ENCODE measurements around the gene NIT2.

NIT2 gene, protein sequence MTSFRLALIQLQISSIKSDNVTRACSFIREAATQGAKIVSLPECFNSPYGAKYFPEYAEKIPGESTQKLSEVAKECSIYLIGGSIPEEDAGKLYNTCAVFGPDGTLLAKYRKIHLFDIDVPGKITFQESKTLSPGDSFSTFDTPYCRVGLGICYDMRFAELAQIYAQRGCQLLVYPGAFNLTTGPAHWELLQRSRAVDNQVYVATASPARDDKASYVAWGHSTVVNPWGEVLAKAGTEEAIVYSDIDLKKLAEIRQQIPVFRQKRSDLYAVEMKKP

DNA sequence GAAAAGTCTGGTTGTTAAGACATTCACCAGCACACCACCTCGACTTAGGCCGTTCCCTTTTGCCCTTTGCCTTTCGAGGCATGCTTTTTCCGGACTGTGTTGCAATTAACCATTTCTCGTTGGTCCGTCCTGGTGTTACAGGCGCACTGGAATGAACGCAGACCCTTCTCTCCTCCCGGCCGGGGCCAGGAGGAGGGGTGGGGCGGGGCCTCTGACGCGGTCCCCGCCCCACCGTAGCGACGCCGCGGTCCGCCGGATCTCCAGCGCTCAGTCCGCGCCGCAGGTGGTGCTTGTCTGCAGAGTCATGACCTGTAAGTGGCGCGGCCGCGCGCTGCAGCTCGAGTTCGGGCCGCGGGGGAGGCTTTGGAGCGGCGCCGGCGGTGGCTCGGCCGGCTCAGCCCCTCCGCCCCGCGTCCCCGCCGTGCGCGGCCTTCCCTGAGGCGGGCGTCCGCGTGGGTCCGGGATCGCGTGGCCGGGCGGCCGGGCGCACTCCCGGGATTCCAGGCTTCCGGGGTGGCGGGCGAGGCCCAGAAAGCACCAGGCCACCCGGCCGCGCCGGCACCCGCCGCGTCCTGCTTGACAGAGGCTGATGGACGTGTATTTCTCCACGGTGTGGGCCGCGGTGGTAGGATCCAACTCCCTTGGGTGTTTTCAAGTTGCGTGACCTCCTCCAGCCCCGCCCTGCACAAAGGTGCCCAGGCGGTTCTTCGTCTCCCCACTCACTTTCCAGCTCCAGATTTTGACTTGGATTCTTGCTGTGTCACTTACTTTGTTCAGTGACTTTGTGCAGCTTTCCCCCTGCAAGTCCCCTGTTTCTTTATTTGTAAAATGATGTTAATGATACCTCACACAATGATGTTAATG is at the start of gene NIT2:
Gene NIT2 (plus strand): TSS at position 270 of the 864 bp plus-strand sequence. CDS start 35 bp downstream, at position 305.
- peak; percentile 69 for DNase-seq (ENCODE audit: low read depth)
- TF ChIP-seq, protein P1, sequence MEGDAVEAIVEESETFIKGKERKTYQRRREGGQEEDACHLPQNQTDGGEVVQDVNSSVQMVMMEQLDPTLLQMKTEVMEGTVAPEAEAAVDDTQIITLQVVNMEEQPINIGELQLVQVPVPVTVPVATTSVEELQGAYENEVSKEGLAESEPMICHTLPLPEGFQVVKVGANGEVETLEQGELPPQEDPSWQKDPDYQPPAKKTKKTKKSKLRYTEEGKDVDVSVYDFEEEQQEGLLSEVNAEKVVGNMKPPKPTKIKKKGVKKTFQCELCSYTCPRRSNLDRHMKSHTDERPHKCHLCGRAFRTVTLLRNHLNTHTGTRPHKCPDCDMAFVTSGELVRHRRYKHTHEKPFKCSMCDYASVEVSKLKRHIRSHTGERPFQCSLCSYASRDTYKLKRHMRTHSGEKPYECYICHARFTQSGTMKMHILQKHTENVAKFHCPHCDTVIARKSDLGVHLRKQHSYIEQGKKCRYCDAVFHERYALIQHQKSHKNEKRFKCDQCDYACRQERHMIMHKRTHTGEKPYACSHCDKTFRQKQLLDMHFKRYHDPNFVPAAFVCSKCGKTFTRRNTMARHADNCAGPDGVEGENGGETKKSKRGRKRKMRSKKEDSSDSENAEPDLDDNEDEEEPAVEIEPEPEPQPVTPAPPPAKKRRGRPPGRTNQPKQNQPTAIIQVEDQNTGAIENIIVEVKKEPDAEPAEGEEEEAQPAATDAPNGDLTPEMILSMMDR (conservative IDR thresholded peaks at IDR 0.05; ENCODE audit: control insufficient read depth, insufficient read depth, low read depth, low read length) = no peak
- peak within 1 kb of the TSS; percentile 70 for H3K4me3 ChIP-seq (ENCODE audit: control insufficient read depth, low read depth, low read length)

DNA sequence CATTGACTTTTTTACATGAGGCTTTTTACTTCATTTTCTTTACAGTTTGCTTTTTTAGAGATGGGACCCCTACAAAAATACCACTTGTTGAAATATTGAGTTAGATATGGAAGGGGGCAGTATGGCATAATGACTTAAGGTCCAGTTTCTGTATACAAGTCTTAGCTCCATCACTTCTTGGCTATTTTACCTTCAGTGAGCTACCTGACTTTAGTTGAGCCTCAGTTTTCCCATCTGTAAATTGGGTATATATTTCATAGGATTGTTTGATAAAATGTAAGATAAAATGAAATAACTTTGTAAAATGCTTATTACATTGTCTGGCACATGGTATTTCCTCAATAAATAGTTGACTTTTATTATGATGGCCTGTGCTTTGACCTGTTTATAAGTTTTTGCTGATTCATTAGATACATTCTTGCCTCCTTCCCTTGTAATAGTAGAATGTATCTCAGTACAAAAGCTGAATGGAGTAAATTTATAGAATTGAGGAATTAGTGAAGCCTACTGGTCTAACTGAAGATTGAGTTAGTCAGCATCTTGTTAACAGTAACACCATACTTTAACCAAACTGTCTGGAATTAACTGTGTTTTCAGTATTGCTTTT is 46.2 kb upstream of the NIT2 start:
- H3K4me3 ChIP-seq (ENCODE audit: control insufficient read depth, low read depth, low read length) = no peak overlapping the region
- TF ChIP-seq, protein P1 (conservative IDR thresholded peaks at IDR 0.05; ENCODE audit: control insufficient read depth, insufficient read depth, low read depth, low read length) = no peak
- DNase-seq (ENCODE audit: low read depth) = no peak

DNA sequence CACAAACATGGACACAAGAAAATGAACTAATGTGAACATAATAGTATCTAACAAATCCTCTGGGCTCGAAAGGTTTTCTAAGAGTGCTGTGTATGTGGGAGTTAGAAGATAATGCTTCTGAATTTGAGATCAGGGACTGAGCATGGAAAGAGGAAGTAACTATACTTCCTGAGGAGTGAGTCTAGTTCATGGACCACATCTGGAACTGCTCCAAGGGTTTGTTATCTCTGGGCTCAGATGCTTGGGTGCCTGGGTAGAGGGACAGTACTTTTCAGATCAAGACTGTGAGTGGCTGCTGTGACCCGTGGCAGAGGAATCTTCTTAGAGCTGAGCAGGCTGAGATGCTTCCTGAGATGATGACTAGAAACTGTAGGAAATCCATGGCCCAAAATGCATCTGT is 45.2 kb upstream of the NIT2 start:
- no peak for DNase-seq (ENCODE audit: low read depth)
- TF ChIP-seq, protein P1 (conservative IDR thresholded peaks at IDR 0.05; ENCODE audit: control insufficient read depth, insufficient read depth, low read depth, low read length) = no peak

DNA sequence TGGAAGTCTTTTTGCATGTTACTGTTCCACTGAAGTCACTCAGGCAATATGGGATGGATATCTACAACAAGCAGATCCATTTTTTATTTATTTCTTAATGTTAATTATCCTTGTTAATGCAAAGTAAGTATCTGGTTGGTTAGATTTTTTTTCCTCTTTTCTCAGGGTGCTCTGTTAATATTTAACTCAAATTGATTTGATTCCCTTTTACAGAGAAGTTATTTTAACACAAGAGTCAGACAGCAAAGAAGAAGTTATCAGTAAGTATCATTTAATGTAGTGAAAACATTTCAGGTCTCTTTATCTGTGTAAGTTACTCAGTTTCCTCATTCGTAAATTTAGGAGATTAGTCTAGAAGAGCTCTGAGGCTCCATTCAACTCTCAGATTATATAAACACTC is 39.5 kb upstream of the NIT2 start:
- TF ChIP-seq, protein P1 (conservative IDR thresholded peaks at IDR 0.05; ENCODE audit: control insufficient read depth, insufficient read depth, low read depth, low read length) = no peak
- no peak for DNase-seq (ENCODE audit: low read depth)
- H3K4me3 ChIP-seq (ENCODE audit: control insufficient read depth, low read depth, low read length) = no peak overlapping the region

More for the DNA sequence above, 45.2 kb upstream of the NIT2 start:
- H3K4me3 ChIP-seq (ENCODE audit: control insufficient read depth, low read depth, low read length) = no peak overlapping the region

DNA sequence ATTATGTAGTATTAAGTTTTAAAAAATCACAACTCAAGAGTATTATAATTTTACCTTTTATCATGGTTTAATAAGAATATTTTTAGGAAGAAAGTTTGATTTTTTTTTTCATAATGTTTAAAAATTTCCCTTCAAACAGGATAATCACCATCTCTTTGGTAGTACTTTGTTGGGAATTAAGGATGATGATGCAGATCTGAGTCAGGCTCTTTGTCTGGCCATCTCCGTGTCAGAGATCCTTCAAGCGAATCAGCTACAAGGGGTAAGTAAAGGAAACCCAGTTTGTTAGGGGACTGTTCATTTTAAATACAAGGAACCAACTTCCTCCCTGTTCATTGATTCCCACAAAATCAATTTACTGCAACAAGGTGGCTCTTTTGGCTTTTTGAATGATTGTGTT is 36.8 kb upstream of the NIT2 start:
- H3K4me3 ChIP-seq (ENCODE audit: control insufficient read depth, low read depth, low read length) = no peak overlapping the region
- peak; percentile 70 for DNase-seq (ENCODE audit: low read depth)
- TF ChIP-seq, protein P1 (conservative IDR thresholded peaks at IDR 0.05; ENCODE audit: control insufficient read depth, insufficient read depth, low read depth, low read length) = no peak

DNA sequence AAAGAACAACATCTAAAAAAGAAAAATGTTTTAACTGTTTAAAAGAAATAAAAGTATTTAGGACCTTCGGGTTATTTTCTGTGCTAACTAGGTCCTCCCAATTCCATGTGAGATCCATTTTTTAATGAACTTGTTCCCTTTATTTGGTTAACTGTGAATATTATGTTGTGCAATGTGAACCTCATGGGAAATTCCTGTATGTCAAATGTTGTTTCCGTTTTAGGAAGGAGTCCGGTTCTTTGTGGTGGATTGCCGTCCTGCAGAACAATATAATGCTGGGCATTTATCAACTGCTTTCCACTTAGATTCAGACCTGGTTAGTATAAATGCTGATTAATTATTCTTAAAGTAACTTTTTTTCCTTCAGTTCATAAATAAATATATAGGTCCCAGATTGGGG is 35.5 kb upstream of the NIT2 start:
- TF ChIP-seq, protein P1 (conservative IDR thresholded peaks at IDR 0.05; ENCODE audit: control insufficient read depth, insufficient read depth, low read depth, low read length) = no peak
- peak; percentile 21 for DNase-seq (ENCODE audit: low read depth)
- no peak overlapping the region for H3K4me3 ChIP-seq (ENCODE audit: control insufficient read depth, low read depth, low read length)
